HG03432 (cell line): ENCODE results near the gene UMPS.
"Not testable (repeated sequence)": the region's sequence is repeated elsewhere in the genome, so short reads cannot be mapped to it uniquely, and the experiment has no call there.

ENCODE experiments used
- ATAC-seq: cut with Tn5 transposase; IDR thresholded peaks from one replicate; pipeline ENCODE4 v1.9.1; 2021; ENCODE audit warnings: mild to moderate bottlenecking, moderate library complexity; ENCODE audit not compliant: unreplicated experiment

UMPS gene

GRCh38 chr3:124776856-124777255, 46.6 kb downstream of the UMPS start:
- ATAC-seq, result no peak

DNA sequence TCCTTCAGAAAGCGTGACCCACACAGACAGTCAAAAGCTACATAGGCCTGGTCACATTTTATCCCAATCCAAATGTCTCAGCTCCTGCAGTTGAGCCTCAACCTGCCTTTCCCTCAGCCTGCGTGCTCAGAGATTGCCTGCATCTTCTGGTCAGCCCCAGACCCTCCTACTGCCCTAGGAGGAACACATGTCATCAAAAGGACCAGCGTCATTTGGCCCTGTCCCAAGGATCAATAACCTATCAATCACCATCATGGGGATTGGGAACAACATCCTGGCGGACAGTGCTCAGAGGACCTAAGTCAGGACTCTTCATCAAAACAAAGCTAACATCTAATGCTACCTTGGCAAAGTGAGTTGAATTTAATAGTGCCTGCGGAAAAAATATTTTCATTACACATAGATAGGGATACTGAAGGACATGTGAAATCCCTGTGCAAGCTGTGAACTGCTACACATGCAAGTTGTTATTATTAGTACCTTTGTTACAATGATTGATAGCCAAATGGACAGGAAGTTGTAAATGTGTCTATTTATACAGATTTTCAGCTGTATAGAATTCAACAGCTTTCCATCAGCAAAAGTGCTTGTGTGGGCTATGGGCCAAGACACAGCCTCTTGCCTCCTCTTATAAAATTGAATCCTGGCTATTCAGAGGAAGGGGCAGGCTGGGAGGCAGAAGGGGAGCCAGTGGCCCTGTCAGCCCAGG, 47.7 kb downstream of the UMPS start:
- no peak for ATAC-seq

- ATAC-seq, result no peak
Observed at GRCh38 chr3:124779116-124779515, 48.9 kb downstream of the UMPS start.

DNA sequence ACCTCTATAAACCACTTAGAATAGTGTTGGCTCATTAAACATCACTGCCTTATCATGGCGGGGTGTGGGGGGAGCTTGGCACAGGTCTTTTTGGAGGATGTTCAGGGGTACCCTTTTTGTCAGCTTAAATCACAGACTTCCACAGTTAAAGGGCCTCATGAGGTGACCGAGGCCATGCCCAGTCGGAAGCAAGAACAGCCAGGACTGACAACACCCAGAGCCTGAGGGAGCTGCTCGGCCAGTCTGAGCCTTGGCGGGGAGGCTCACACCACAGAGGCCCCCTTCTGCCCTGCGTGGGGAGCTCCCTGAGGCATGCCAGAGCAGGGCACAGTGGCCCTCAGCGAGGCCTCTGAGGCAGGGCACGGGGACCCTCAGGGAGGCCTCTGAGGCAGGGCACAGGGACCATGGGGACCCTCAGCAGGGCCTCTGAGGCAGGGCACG, 49.5 kb downstream of the UMPS start:
- ATAC-seq, result no peak

- ATAC-seq, result no peak
Observed at GRCh38 chr3:124780356-124780755, 50.1 kb downstream of the UMPS start.

DNA sequence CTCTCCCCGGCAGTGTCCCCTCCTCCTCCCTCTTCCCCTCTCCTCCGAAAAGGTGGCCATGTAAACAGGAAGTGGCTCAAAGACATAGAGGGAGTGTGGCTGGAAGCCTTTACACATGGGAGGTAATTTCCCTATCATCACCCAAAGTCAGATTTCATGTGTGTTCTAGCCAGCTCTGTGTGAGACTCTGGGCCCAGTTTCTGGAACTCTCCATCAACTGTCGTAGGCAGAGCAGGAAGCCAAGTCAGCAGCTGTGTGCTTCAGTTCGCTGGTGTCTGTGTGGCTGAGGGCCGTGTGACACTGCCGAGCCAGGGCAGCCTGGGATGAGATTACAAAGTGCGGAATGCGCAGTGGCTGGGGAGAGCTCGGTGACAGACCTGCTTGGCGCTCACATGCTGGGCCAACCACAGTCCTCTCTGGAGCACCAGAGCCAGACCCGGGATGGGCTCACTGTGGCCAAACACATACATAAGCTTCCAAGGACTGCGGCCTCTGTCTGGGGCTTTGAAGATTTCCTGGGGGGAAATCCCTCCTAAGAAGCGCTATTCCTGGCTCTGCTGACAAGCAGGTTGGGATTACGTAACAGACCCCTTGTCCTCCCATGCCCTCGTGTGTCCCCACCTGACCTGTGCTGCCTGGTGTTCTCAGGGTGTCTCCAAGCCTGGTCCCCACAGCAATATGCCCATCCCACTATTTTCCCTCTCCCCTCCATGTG, 50.7 kb downstream of the UMPS start:
- no peak for ATAC-seq

DNA sequence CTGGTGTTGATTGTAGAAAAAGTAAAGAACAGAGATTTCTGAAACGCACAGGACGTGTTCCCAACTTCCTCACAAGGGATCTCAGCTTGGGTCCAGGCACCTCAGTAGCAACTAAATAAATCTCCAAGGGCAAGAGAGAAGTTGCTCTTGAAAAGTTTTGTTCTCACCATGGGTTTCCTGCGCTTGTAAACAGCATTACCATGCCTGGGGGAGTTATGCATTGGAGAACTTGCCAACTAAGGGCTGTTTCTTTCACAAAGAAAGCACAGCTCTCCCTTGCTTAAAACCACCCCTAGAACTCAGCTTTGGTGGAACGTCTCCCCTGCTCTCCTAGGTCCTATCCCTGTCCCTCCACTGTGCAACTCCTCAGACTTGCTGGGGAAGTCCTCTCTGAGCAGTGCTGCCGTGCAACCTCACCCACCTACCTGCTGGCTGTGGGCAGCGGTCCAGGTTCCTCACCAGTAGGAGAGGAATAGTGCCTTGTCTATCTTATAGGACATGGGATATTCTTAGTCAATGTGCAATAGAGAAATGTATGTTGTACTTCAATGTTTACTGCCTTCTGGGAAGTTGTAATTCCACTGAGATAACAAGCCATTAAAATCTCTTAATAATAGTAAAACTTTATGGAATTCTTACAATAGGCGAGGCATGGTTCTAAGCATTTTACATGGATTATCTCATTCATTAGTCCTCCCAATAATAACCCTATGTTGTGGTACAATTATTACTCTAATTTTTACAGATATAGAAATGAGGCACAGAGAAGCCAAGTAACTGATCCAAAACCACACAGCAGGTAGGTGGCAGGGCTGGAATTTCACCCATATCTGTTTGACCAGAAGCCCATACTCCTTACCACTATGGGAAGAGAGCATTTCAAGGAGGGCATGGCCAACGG, 51.5 kb downstream of the UMPS start:
- ATAC-seq, result no peak

GRCh38 chr3:124782377-124782712, 52.1 kb downstream of the UMPS start:
- ATAC-seq, result not testable (repeated sequence)

DNA sequence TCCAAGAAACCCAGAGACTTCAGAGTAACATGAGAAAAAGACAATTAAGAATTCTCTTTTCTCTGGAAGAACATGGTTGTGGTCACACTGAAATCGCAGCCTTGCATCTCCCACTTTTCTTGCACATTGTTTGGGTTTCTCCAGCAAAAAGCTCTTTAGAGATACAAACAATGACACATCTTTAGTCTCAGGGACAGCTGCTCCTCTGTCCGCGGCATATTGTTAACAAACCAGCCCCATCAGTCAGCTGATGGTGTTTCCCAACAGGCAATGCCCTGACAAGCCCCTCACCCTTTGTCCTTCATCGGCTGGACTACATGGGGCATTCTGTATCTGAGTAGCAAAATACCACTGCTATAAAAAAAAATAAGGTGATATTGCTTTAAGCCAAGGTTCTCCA, 53.4 kb downstream of the UMPS start:
- ATAC-seq, result no peak

GRCh38 chr3:124784686-124785382, 54.6 kb downstream of the UMPS start:
- peak; percentile 66 for ATAC-seq

DNA sequence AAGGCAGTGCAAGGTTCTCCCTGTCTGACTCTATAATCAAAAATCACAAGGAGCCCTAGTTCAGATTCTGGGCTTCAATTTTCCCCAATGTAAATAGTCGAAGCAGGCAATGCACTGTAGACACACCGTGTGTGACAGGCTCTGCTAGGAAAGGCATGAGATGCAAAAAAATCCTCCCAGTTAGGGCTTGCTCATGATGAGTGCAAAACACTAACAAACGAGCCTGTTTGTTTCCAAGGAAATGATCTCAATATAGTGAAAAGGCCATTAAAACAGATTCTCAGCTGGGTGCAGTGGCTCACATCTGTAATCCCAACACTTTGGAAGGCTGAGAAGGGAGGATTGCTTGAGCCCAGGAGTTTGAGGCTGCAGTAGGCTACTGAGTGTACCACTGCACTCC, 55.7 kb downstream of the UMPS start:
- ATAC-seq, result no peak

- ATAC-seq, result no peak
Observed at GRCh38 chr3:124786511-124787241, 56.4 kb downstream of the UMPS start.

DNA sequence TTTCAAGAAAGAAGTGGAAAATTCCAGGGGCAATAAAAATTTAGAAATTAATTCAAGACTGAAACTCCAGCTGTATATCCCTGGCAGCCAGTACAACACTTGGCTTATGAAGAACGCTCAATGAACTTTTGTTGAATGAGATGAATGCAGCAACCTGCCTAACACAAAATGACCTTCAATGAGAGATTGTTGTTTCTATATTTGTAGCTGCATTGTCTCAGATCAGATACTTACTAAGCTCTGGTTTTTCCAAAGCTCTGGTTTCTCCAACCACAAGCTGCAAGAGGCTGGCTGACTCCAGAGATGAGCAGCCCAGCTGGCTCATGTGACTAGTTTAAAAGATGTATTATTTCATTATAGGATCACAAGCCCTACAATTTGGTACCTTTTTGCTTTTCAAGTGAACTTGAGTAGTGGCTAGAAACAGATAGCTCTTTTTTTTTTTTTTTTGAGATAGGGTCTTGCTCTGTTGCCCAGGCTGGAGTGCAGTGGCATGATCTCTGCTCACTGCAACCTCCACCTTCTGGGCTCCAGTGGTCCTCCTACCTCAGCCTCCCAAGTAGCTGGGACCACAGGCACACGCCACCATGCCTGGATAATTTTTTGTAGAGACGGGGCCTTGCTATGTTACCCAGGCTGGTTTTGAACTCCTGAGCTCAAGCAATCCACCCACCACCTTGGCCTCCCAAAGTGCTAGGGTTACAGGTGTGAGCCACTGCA, 57.4 kb downstream of the UMPS start:
- ATAC-seq, result no peak

- no peak for ATAC-seq
Observed at GRCh38 chr3:124788254-124788745, 58.0 kb downstream of the UMPS start.

DNA sequence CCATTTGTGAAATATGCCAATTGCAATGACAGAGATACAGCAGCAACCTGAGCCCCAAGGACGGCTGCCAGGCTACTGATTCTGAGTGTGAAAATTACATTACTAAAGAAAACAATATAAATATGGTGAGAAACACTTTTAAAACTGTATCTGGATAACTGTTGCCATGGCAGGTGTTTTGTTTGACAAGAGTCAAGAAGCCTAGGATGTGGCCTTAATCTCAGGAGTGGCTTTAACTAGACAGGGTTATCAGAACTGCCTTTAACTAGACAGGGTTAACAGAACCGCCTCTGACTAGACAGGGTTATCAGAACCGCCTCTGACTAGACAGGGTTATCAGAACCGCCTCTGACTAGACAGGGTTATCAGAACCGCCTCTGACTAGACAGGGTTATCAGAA, 58.9 kb downstream of the UMPS start:
- ATAC-seq, result not testable (repeated sequence)

GRCh38 chr3:124791142-124791541, 60.9 kb downstream of the UMPS start:
- ATAC-seq, result no peak

DNA sequence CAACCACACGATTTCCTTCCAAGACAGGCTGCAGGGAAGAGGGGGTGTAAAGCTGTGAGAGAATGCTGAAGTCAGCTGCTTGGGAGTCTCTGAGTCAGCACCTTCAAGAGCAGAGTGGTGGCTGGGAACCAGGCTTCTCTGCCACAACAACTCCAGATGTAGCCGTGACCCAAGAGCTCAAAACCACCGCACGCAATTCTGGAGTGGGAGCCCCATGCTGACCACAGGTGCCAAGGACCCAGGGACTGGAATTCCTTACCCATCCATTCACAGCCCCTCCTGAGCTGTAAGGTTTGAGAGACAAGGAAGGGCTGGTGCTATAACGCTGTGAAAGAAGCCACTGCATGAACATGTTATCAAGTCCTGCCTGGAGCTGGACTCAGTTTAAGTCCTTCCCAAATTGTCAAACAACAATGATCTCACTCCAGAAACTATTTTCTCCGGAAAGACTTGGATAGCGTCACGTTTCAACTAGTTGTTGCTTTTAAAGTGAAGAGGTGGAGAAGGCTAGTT, 61.4 kb downstream of the UMPS start:
- no peak for ATAC-seq

DNA sequence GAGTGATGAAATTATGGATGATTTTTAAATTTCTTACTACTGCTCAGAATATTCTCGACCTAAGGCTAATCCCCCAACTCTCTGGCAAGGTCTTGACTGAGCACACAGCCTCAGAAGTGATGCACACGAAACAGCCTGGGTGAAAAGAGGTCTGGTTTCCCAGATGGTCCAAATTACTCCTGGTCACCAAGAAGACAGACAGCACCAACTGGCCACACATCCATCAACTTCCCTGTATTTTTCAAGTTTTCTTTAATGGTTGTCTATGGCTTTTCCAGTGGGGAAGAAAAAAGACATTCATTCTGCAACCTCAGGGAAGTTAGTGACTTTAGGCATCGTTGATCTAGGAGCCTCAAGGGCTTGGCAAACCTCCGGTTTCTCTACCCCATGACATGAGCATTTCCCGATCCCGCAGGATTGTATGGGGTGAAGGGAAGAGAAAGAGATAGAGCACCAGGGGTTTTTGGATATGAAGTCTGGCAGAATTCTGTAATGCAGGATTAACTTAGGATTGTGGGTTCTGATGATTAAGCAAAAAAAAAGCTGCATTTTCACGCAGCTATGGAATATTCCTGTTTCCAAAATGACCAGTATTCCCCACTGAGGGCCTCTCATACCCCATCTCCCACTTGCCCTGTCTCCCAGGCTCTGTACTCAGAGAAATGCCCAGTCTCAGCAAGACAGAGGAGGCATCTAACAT, 62.2 kb downstream of the UMPS start:
- ATAC-seq, result no peak
